SK-N-SH (cell line): ENCODE data around the gene PYGM.

Source experiments
- CTCF ChIP-seq: fragments of 200-600 bp; sonication (generic); IDR thresholded peaks from 2 replicates; pipeline ENCODE4 v1.6.1; 2017; ENCODE audit warnings: antibody characterized with exemption, mild to moderate bottlenecking, moderate library complexity
- EP300 ChIP-seq, 2 experiments: IDR thresholded peaks; 2 replicates each; pipeline versions ENCODE4 v1.4.0 to v1.6.1; 2012; ENCODE audit warnings: borderline replicate concordance in 1 of 2, low read depth in 1 of 2, low read length in 1 of 2
- EZH2phosphoT487 ChIP-seq: fragments of 200-600 bp; sonication (generic); IDR thresholded peaks from 2 replicates; pipeline ENCODE4 v1.6.1; 2017; ENCODE audit warnings: low read depth, mixed run types, mild to moderate bottlenecking, antibody characterized with exemption, moderate library complexity, borderline replicate concordance
- POLR2AphosphoS5 ChIP-seq: IDR thresholded peaks from 2 replicates; pipeline ENCODE4 v1.6.1; 2012; ENCODE audit warnings: low read depth, low read length
- RFX5 ChIP-seq: IDR thresholded peaks from 2 replicates; pipeline ENCODE4 v1.6.1; 2012; ENCODE audit warnings: mild to moderate bottlenecking, improper control_type of control experiment, low read length
- RXRA ChIP-seq: IDR thresholded peaks from 2 replicates; pipeline ENCODE4 v1.4.0; 2012; ENCODE audit warnings: low read depth, mild to moderate bottlenecking, borderline replicate concordance
- SIN3A ChIP-seq: IDR thresholded peaks from 2 replicates; pipeline ENCODE4 v1.6.1; 2012; ENCODE audit warnings: low read depth, mild to moderate bottlenecking, low read length, moderate library complexity, borderline replicate concordance
- TAF1 ChIP-seq: IDR thresholded peaks from 2 replicates; pipeline ENCODE4 v1.6.1; 2012; ENCODE audit warnings: low read depth, mild to moderate bottlenecking, low read length, moderate library complexity, borderline replicate concordance
- YY1 ChIP-seq: IDR thresholded peaks from 2 replicates; pipeline ENCODE4 v1.4.0; 2012; ENCODE audit warnings: low read depth, mild to moderate bottlenecking

GRCh38 chr11:64762277-64762673 lies 2.5 kb upstream of the PYGM start:
- TF ChIP-seq EP300 (IDR thresholded peaks at IDR 0.05; ENCODE audit: borderline replicate concordance in 1 of 2, low read depth in 1 of 2, low read length in 1 of 2) (no peak), POLR2AphosphoS5 (peak; percentile 9; the same call in 1 of the 2 replicates), TAF1 (no peak), CTCF (no peak), YY1 (no peak), SIN3A (0 out of 2 replicates have a peak, but pooled peaks have one; percentile 18), EZH2phosphoT487 (no peak), RXRA (no peak), RFX5 (no peak)
